CD4-positive, alpha-beta T cell treated with Interleukin-12 subunit alpha and Interleukin-12 subunit beta, for 1 hour (primary cell): Measurements from ENCODE around the gene SAMD7.

Experiments used
- DNase-seq: peaks from one replicate; pipeline ENCODE4 v3.0.0-alpha.2; 2020

SAMD7 gene

GRCh38 chr3:169913323-169913722 is 2.0 kb downstream of the SAMD7 start:
- no peak for DNase-seq

GRCh38 chr3:169914321-169914720 is 2.9 kb downstream of the SAMD7 start:
- no peak for DNase-seq

- DNase-seq = no peak
These were observed 11.8 kb downstream of the SAMD7 start for GRCh38 chr3:169923189-169923588.

- no peak for DNase-seq
These were observed 12.5 kb downstream of the SAMD7 start for GRCh38 chr3:169923831-169924230.

- no peak for DNase-seq
These were observed 18.6 kb downstream of the SAMD7 start for GRCh38 chr3:169929830-169930519.

GRCh38 chr3:169930843-169931242 is 19.5 kb downstream of the SAMD7 start:
- DNase-seq = no peak

- DNase-seq = no peak
These were observed 20.6 kb downstream of the SAMD7 start for GRCh38 chr3:169931747-169932520.

GRCh38 chr3:169939320-169939719 is 27.9 kb downstream of the SAMD7 start:
- no peak for DNase-seq

GRCh38 chr3:169939751-169940150 is 28.4 kb downstream of the SAMD7 start:
- no peak for DNase-seq

- DNase-seq = no peak
These were observed 29.3 kb downstream of the SAMD7 start for GRCh38 chr3:169940470-169941181.

- DNase-seq = no peak
These were observed 33.9 kb downstream of the SAMD7 start for GRCh38 chr3:169945313-169945712.

- no peak for DNase-seq
These were observed 35.0 kb downstream of the SAMD7 start for GRCh38 chr3:169946336-169946735.

GRCh38 chr3:169948559-169949448 is 37.4 kb downstream of the SAMD7 start:
- DNase-seq = no peak

- no peak for DNase-seq
These were observed 40.7 kb downstream of the SAMD7 start for GRCh38 chr3:169952045-169952444.

GRCh38 chr3:169953462-169954141 is 42.2 kb downstream of the SAMD7 start:
- DNase-seq = no peak

- no peak for DNase-seq
These were observed 42.9 kb downstream of the SAMD7 start for GRCh38 chr3:169954142-169954756.

GRCh38 chr3:169955406-169955805 is 44.0 kb downstream of the SAMD7 start:
- DNase-seq = no peak

GRCh38 chr3:169964176-169964575 is 52.8 kb downstream of the SAMD7 start:
- DNase-seq = no peak

GRCh38 chr3:169965562-169966427 is 54.4 kb downstream of the SAMD7 start:
- DNase-seq = peak; percentile 6

GRCh38 chr3:169966428-169966950 is 55.1 kb downstream of the SAMD7 start, which contains the start of gene SEC62:
TSS of gene SEC62 (plus strand) at chr3:169966807. CDS start at chr3:169966823, 16 bp downstream.
- DNase-seq = peak; percentile 95
